Inflammatory macrophage (primary cell): ENCODE results near the gene NAT8L.

ENCODE experiments used
- DNase-seq, 2 donors: peaks; one replicate each; pipeline ENCODE4 v3.0.0-alpha.2; 2020 to 2022

The NAT8L gene

DNA sequence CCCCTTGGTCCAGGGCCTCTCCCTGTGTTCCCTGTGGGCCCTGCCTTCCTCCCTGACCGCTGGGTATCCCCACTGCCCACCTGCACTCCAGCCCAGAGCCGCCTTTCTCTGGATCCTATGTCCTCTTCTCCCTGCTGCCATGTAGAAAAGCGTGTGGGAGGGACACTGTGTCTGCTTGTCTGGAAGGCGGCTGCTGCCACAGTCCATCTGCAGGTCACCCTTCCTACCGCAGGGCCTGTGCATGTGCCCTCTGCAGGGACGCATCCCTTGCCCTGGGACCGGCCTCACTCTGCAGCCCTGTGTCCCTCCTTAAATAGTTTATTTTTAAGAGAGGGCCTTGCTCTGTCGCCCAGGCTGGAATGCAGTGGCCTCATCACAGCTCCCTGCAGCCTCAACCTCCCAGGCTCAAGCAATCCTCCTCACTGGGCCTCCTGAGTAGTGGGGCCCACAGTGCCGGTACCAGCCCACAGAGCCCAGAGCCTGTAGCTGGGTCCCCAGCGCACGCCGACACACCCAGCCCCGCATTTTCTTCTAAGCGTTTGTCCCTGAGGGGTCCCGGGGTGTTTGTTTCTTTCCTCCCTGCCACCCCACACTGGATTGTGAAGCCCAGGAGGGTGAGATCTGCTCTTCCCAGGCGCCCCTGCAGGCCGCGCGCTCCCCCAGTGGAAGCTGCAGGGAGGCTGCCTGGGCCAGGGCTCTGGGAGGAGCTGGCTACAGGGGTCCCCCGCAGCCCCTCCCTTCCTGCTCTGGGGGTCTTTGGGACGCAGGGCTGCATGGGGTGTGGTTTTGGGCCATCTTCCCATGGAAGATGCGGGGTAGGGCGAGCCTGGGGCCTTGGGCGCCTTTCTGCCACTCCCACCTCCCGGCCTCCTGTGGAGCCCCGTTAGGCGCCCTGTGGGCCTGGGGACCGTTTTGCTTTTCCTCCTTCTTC lies 12.8 kb upstream of the NAT8L start:
- no peak for DNase-seq

- DNase-seq: no peak
Measured at GRCh38 chr4:2047031-2047660, 12.0 kb upstream of the NAT8L start.

DNA sequence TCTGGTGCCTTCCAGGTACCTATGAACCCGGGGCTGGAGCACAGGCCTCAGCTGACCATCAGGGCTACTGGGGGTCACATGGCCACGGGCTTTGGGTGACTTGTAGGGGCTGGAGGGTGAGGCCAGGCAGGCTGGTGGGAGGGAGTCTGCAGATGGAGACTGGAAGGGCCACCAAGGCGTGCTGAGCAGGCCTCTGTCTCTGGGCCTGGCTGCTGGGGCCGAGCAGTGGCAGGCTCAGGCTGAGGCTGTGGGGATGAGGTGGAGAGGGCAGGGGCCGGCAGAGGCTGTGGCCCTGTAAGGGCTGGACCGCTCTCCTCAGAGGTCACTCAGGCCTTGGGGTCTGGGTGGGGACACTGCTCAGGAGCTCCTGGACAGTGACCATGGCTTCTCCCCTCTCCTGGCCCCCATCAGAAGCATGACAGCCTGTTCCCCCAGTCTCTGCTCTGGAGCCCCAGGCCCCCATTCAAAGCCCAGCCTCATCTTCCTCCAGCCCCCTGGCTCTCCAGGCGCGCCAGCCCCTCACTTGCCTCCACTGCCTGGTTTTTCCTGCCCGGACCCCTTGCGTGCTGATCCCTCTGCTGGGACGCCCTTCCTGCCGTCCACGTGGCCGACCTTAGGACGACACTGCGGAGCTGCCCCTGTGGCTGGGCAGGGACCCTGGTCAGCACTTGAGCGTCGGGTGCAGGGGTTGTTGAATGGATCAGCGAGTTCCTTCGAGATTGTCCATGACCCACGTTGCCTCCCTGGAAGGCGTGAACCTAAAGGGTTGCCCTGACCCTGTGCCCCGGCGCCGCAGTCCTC lies 11.1 kb upstream of the NAT8L start:
- no peak for DNase-seq

- no peak for DNase-seq
Measured at GRCh38 chr4:2048831-2049230, 10.3 kb upstream of the NAT8L start.

- no peak for DNase-seq
Measured at GRCh38 chr4:2049381-2049780, 9.7 kb upstream of the NAT8L start.

- no peak for DNase-seq
Measured at GRCh38 chr4:2049811-2050210, 9.3 kb upstream of the NAT8L start.

DNA sequence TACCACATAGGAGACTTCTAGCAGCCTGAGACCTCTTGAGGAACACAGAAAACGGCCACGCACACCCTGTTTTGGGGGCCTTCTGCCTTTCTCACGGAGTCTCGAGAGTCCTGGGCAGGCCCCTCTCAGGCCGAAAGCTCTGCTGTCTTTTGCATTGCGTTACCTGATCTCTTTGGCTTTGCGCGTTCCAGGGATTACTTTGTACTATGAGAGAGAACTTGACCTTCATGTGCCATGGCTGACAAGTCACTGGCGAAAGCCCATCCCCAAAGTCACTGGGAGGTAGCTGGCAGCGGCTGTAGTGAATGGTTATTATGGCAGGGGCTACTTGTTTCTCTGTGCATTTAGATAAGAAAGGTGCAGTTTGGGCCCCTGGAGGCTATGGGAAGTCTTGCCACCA lies 8.0 kb upstream of the NAT8L start:
- DNase-seq: no peak

GRCh38 chr4:2054217-2054616 lies 4.9 kb upstream of the NAT8L start:
- no peak for DNase-seq

GRCh38 chr4:2057382-2058065 lies 1.6 kb upstream of the NAT8L start:
- DNase-seq: no peak

GRCh38 chr4:2058264-2059045 lies 672 bp upstream of the NAT8L start:
- DNase-seq: no peak

- peak in 1 of 2 donors; percentile 12 for DNase-seq
Measured at GRCh38 chr4:2059726-2060602, 837 bp downstream of the NAT8L start.

- no peak for DNase-seq
Measured at GRCh38 chr4:2060611-2061185, 1.6 kb downstream of the NAT8L start.

DNA sequence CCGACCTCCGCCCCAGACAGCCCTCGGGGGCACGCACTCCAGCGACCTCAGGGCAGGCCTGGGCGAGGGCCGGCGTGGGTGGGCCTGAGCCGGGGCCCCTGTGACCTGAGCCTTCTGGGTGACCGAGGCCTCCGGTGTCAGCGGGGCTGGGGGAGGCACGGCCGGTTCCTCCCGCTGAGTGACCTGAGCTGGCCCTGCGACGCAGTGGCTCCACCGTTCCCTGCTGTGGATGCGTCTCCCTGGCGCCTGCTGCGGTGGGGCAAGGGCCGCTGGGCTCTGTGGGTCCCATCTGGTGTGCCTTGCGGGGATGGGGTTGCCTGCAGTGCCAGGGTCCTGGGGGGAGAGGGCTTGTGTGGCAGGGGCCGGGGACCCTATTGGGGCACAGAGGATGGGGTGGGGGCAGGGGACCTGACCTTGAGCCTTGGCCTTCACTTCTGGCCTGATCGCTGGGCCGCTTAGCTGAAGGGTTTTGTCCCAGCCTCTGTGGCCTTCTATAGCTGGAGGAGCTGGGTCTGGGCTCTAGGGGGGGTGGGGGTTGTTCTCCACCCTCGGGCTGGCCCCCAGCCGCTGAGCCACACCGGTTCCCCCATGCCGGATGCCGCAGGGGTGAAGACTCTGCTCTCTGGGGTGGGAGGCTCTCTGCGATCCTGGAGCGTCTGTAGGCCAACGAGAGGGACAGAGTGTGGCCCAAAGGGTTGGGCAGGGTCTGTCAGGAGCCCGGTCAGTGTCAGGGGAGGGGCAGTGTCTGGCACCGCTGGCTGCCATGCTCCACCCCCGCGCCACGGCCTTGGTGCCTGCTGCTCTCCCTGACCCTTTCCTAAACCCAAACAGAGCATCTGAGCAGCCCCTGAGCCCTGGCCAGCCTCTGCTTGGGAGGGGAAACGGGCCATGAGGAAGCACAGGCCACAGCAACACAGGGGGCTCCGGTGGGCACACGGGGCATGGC lies 2.3 kb downstream of the NAT8L start:
- no peak for DNase-seq

DNA sequence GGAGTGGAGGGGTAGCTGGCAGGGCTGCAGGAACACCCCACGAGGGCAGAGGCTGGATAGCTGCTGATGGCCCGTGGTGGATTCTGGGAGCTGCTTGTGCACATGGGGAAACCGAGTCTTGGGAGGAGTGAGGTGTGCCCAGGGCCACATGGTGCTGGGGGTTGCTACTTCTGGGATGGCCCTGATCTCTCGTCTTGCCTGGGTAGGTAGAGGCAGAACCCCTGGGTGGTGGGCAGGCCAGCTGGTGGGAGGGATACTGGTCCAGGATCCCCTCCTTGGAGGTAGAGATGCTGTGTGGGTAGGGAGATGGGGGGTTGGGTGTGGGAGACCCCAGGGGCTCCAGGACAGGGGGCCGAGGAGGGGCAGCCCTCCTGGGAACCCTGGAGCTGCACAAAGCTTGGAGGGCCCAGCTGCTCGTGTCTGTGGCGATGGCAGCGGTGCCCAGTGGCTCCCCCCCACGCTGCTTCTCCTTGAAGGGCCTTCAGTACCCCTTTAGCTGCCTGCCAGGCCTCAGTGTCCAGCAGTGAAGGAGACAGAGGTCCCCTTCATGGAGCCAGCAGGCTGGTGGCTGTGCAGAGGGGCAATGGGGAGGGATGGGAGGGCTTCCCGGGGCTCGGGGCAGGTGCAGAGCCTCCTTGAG lies 3.2 kb downstream of the NAT8L start:
- no peak for DNase-seq

DNA sequence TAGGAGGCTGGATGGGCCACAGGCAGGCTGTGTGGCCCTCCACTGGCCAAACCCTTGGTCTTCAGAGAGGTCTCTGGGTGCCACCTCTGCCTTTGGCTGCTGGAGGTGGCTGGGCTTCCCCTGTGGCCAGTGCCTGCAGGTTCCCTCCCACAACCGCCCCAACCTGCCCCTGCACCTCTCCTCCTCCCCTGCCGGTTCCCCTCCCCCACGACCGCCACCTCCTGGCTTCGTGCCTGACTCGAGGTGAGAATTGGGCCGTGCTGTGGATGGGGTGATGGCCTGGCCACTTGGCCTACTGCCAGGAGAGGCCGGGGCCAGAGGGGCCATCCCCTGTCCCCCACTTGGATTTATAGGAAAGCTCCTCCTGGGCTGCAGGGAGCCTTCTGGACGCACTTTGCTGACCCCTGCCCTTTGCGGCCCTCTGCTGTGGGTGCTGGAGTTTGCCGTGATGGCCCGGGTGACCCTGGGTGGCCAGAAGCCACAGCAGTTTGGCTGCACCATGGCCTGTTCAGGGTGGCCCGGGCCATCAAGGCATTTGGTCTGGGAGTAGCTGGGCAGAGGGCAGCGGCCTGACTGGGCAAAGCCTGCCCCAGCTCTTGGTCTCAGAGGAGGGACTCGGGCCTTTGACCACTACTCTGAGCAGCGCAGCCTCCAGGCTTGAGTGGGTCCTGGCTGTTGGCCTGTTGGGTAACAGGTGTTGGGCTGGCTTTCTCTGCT lies 3.8 kb downstream of the NAT8L start:
- DNase-seq: no peak

DNA sequence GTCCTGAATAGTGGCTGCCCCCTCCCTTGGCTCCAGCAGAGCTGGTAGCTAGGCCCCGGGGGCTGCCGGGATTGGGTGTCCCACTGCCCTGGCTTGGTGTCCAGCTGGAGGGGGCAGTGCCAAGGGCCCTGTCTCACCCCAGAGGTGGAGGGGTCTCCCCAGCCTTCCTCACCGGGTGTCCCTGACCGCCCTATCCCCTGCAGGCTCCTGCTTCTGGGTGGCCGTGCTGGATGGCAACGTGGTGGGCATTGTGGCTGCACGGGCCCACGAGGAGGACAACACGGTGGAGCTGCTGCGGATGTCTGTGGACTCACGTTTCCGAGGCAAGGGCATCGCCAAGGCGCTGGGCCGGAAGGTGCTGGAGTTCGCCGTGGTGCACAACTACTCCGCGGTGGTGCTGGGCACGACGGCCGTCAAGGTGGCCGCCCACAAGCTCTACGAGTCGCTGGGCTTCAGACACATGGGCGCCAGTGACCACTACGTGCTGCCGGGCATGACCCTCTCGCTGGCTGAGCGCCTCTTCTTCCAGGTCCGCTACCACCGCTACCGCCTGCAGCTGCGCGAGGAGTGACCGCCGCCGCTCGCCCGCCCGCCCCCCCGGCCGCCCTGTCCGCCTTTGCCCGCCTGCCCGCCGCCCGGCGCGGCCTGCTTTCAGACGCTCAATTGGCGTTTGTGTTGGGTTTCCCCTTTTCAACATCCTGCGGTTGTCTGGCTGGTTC lies 4.6 kb downstream of the NAT8L start:
- DNase-seq: no peak

GRCh38 chr4:2064276-2064991 lies 5.3 kb downstream of the NAT8L start:
- no peak for DNase-seq
